Measurements from ENCODE around the gene OR4K15.
"Not testable (repeated sequence)": the region's sequence is repeated elsewhere in the genome, so short reads cannot be mapped to it uniquely, and the experiment has no call there.

OR4K15 gene

GRCh38 chr14:19975291-19975690 is at the start of gene OR4K15:
TSS of gene OR4K15 (plus strand) at chr14:19975591. CDS start at chr14:19975591, 0 bp downstream.
- no peaks in the 10 kb centered on the region for H3K27me3 ChIP-seq (ENCODE audit: control insufficient read depth in 2 of 2, insufficient read depth in 2 of 2, low read length in 2 of 2)
- H3K27ac ChIP-seq (ENCODE audit: low read depth in 2 of 2, low read length in 2 of 2), result no peak within 1 kb of the TSS
- no peaks in the 10 kb centered on the region for H3K9me3 ChIP-seq (ENCODE audit: control insufficient read depth in 2 of 2, low read length in 2 of 2)
- no peak within 1 kb of the TSS for H3K4me3 ChIP-seq (ENCODE audit: low read length in 2 of 2)
- no peak within 1 kb of the TSS for H3K9ac ChIP-seq (ENCODE audit: low read depth in 1 of 2, low read length in 2 of 2)
- no peaks in the 10 kb centered on the region for H3K4me1 ChIP-seq (ENCODE audit: control insufficient read depth in 2 of 2, insufficient read depth in 2 of 2, low read length in 2 of 2)
- no peaks in the 10 kb centered on the region for H3K36me3 ChIP-seq (ENCODE audit: control insufficient read depth in 2 of 2, insufficient read depth in 2 of 2, low read length in 2 of 2)

GRCh38 chr14:19930617-19931016 is 44.8 kb upstream of the OR4K15 start, which contains the start of gene OR4K1:
TSS of gene OR4K1 (plus strand) at chr14:19930917. CDS start at chr14:19935667, 4,750 bp downstream.
- peaks cover 0 to 4% of the 10 kb centered on the region in 2 donors for H3K9me3 ChIP-seq (ENCODE audit: control insufficient read depth in 2 of 2, low read length in 2 of 2)
- no peaks in the 10 kb centered on the region for H3K27me3 ChIP-seq (ENCODE audit: control insufficient read depth in 2 of 2, insufficient read depth in 2 of 2, low read length in 2 of 2)
- H3K9ac ChIP-seq (ENCODE audit: low read depth in 1 of 2, low read length in 2 of 2), result no peak within 1 kb of the TSS
- H3K4me3 ChIP-seq (ENCODE audit: low read length in 2 of 2), result no peak within 1 kb of the TSS
- H3K4me1 ChIP-seq (ENCODE audit: control insufficient read depth in 2 of 2, insufficient read depth in 2 of 2, low read length in 2 of 2), result no peaks in the 10 kb centered on the region
- no peaks in the 10 kb centered on the region for H3K36me3 ChIP-seq (ENCODE audit: control insufficient read depth in 2 of 2, insufficient read depth in 2 of 2, low read length in 2 of 2)
- H3K27ac ChIP-seq (ENCODE audit: low read depth in 2 of 2, low read length in 2 of 2), result no peak within 1 kb of the TSS

DNA sequence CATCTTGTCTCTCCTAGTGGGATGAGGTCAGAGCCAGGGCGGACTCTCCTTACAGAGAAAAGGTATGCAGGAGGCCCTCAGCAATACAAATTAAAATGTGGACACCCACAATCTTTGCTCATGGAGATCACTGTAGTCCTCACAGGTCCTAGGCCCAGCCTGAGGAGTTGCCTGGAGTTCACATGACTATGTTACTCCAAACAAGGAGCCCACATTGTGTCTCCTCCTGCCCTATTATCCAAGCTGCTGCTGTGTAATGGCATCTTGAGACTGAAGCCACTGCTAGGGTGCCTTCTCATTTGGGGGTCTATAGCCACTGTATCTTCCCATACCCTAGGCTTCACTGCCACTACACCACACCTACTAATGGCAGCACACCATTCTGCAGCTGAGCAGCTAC is 33.7 kb upstream of the OR4K15 start:
- H3K27me3 ChIP-seq (ENCODE audit: control insufficient read depth in 2 of 2, insufficient read depth in 2 of 2, low read length in 2 of 2), result no peaks in the 10 kb centered on the region
- no peak overlapping the region for H3K9ac ChIP-seq (ENCODE audit: low read depth in 1 of 2, low read length in 2 of 2)
- H3K4me3 ChIP-seq (ENCODE audit: low read length in 2 of 2), result no peak overlapping the region
- H3K36me3 ChIP-seq (ENCODE audit: control insufficient read depth in 2 of 2, insufficient read depth in 2 of 2, low read length in 2 of 2), result no peaks in the 10 kb centered on the region
- no peak overlapping the region for H3K27ac ChIP-seq (ENCODE audit: low read depth in 2 of 2, low read length in 2 of 2)
- peaks cover 0 to 2% of the 10 kb centered on the region in 2 donors for H3K9me3 ChIP-seq (ENCODE audit: control insufficient read depth in 2 of 2, low read length in 2 of 2)
- no peaks in the 10 kb centered on the region for H3K4me1 ChIP-seq (ENCODE audit: control insufficient read depth in 2 of 2, insufficient read depth in 2 of 2, low read length in 2 of 2)

DNA sequence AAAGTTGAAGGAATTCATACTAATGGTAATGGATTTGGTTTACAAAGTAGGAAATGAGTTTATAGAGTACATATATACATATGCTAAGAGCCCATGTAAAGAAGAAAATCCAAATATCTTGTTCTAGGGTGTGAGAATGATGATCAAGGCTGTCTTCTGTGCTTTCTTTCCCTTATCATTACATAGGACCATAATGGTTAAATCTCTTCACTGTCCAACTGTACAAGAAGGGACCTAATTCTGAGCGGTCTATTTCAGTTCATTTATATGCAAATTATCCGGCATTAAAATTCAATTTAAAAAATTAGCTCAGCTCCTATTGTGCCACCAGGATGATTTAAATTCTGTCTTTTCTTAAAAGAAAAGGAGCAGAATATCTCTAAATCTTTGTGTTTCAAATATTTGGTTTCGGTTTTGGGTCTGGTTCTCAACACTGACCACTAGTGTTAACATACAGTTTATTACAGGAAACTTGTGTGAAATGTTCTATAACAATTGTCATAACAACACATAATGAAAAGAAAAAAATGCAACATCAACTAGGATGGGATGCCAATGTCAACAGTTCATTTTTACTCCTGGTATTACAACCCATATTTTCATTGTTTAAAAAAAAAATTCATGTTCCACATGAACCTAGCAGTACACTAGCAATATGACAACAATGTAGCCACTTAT is 27.8 kb upstream of the OR4K15 start:
- Histone ChIP-seq H3K27ac (ENCODE audit: low read depth in 2 of 2, low read length in 2 of 2) (no peak overlapping the region), H3K4me3 (ENCODE audit: low read length in 2 of 2) (no peak overlapping the region), H3K9me3 (ENCODE audit: control insufficient read depth in 2 of 2, low read length in 2 of 2) (no peaks in the 10 kb centered on the region)

DNA sequence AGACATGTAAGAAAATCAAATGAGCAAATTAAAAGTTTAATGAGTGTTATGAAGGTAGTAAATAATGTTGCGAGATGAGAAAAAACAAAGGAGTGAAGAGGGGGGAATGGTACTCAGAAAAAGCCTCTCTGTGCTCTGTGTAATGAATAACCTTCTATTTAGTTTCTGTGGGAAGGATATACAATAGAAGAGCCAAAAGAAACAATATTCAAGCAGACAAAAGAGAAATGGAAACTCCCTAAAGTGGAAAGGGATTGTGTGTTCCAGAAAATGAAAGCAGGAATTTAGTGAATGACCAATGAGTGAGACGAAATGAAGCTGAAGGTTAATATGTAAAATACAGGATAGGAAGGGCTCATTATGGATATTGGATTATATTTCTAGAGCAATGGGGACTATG is 26.2 kb upstream of the OR4K15 start:
- Histone ChIP-seq H3K4me3 (ENCODE audit: low read length in 2 of 2) (no peak overlapping the region), H3K9ac (ENCODE audit: low read depth in 1 of 2, low read length in 2 of 2) (no peak overlapping the region), H3K4me1 (ENCODE audit: control insufficient read depth in 2 of 2, insufficient read depth in 2 of 2, low read length in 2 of 2) (no peaks in the 10 kb centered on the region), H3K27ac (ENCODE audit: low read depth in 2 of 2, low read length in 2 of 2) (no peak overlapping the region), H3K36me3 (ENCODE audit: control insufficient read depth in 2 of 2, insufficient read depth in 2 of 2, low read length in 2 of 2) (no peaks in the 10 kb centered on the region), H3K9me3 (ENCODE audit: control insufficient read depth in 2 of 2, low read length in 2 of 2) (peaks cover 0 to 4% of the 10 kb centered on the region in 2 donors), H3K27me3 (ENCODE audit: control insufficient read depth in 2 of 2, insufficient read depth in 2 of 2, low read length in 2 of 2) (no peaks in the 10 kb centered on the region)

More for the DNA sequence above, 27.8 kb upstream of the OR4K15 start:
- Histone ChIP-seq H3K36me3 (ENCODE audit: control insufficient read depth in 2 of 2, insufficient read depth in 2 of 2, low read length in 2 of 2) (no peaks in the 10 kb centered on the region), H3K27me3 (ENCODE audit: control insufficient read depth in 2 of 2, insufficient read depth in 2 of 2, low read length in 2 of 2) (no peaks in the 10 kb centered on the region), H3K9ac (ENCODE audit: low read depth in 1 of 2, low read length in 2 of 2) (no peak overlapping the region), H3K4me1 (ENCODE audit: control insufficient read depth in 2 of 2, insufficient read depth in 2 of 2, low read length in 2 of 2) (no peaks in the 10 kb centered on the region)

- H3K9me3 ChIP-seq (ENCODE audit: control insufficient read depth in 2 of 2, low read length in 2 of 2); H3K9ac ChIP-seq (ENCODE audit: low read depth in 1 of 2, low read length in 2 of 2); H3K4me3 ChIP-seq (ENCODE audit: low read length in 2 of 2); H3K27me3 ChIP-seq (ENCODE audit: control insufficient read depth in 2 of 2, insufficient read depth in 2 of 2, low read length in 2 of 2); H3K4me1 ChIP-seq (ENCODE audit: control insufficient read depth in 2 of 2, insufficient read depth in 2 of 2, low read length in 2 of 2); H3K36me3 ChIP-seq (ENCODE audit: control insufficient read depth in 2 of 2, insufficient read depth in 2 of 2, low read length in 2 of 2); H3K27ac ChIP-seq (ENCODE audit: low read depth in 2 of 2, low read length in 2 of 2): not testable (repeated sequence)
Measured at GRCh38 chr14:19969735-19970134, 5.7 kb upstream of the OR4K15 start.

DNA sequence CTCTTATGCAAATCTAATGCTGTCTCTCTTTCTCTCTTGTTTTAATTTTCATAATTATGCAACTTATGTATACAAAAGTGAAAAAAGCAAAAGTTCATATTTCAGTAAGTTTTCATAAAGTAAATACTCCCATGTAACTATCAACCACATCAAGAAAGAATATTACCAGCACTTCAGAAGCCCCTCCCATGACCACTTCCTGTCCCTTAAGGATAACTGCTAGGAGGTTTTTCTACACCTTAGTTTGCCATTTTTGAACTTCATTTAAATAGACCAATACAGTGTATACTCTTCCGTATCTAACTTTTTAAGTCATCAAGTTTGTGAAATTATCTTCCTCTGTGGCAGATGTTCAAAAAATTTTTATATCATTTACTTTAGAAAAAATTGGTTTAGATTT is 547 bp upstream of the OR4K15 start:
- Histone ChIP-seq H3K4me3 (ENCODE audit: low read length in 2 of 2) (no peak overlapping the region), H3K27ac (ENCODE audit: low read depth in 2 of 2, low read length in 2 of 2) (no peak overlapping the region), H3K36me3 (ENCODE audit: control insufficient read depth in 2 of 2, insufficient read depth in 2 of 2, low read length in 2 of 2) (no peaks in the 10 kb centered on the region), H3K9me3 (ENCODE audit: control insufficient read depth in 2 of 2, low read length in 2 of 2) (no peaks in the 10 kb centered on the region), H3K4me1 (ENCODE audit: control insufficient read depth in 2 of 2, insufficient read depth in 2 of 2, low read length in 2 of 2) (no peaks in the 10 kb centered on the region), H3K27me3 (ENCODE audit: control insufficient read depth in 2 of 2, insufficient read depth in 2 of 2, low read length in 2 of 2) (no peaks in the 10 kb centered on the region), H3K9ac (ENCODE audit: low read depth in 1 of 2, low read length in 2 of 2) (no peak overlapping the region)

DNA sequence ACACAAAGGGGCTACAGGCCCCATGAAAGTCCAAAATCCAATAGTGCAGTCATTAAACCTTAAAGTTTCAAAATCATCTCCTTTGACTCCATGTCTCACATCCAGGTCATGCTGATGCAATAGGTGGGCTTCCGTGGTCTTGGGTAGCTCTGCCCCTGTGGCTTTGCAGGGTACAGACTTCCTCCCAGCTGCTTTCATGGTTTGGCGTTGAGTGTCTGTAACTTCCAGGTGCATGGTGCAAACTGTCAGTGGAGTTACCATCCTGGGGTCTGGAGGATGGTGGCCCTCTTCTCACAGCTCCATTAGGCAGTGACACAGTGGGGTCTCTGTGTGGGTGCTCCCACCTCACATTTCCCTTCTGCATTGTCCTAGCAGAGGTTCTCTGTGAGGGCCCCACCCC is 18.0 kb downstream of the OR4K15 start:
- Histone ChIP-seq H3K27me3 (ENCODE audit: control insufficient read depth in 2 of 2, insufficient read depth in 2 of 2, low read length in 2 of 2) (no peaks in the 10 kb centered on the region), H3K4me3 (ENCODE audit: low read length in 2 of 2) (no peak overlapping the region), H3K9me3 (ENCODE audit: control insufficient read depth in 2 of 2, low read length in 2 of 2) (peaks cover 4 to 8% of the 10 kb centered on the region in 2 donors), H3K9ac (ENCODE audit: low read depth in 1 of 2, low read length in 2 of 2) (no peak overlapping the region), H3K36me3 (ENCODE audit: control insufficient read depth in 2 of 2, insufficient read depth in 2 of 2, low read length in 2 of 2) (no peaks in the 10 kb centered on the region), H3K27ac (ENCODE audit: low read depth in 2 of 2, low read length in 2 of 2) (no peak overlapping the region), H3K4me1 (ENCODE audit: control insufficient read depth in 2 of 2, insufficient read depth in 2 of 2, low read length in 2 of 2) (no peaks in the 10 kb centered on the region)

DNA sequence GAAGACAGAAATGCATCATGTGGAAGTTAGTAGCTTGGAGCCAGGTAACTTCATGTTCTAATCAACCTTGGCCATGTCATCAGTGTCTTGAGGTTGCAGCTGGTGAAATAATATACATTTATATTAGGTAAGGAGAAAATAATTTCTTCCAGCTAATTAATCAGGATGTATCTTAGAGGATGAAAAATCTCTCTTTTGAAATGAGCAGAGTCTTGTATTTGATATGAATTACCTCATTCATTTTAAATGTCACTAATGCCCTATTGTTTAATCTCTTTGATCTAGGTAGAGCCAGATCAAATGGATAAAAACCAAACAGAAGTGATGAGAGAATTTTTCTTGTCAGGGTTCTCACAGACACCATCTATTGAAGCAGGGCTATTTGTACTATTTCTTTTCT is 26.5 kb downstream of the OR4K15 start, which contains the start of gene OR4Q2:
Gene OR4Q2, plus strand, starts transcription at position 301 of the 400 bp plus-strand sequence.
- Histone ChIP-seq H3K4me3 (ENCODE audit: low read length in 2 of 2) (no peak within 1 kb of the TSS), H3K27me3 (ENCODE audit: control insufficient read depth in 2 of 2, insufficient read depth in 2 of 2, low read length in 2 of 2) (no peaks in the 10 kb centered on the region), H3K27ac (ENCODE audit: low read depth in 2 of 2, low read length in 2 of 2) (no peak within 1 kb of the TSS), H3K9ac (ENCODE audit: low read depth in 1 of 2, low read length in 2 of 2) (no peak within 1 kb of the TSS), H3K36me3 (ENCODE audit: control insufficient read depth in 2 of 2, insufficient read depth in 2 of 2, low read length in 2 of 2) (no peaks in the 10 kb centered on the region), H3K4me1 (ENCODE audit: control insufficient read depth in 2 of 2, insufficient read depth in 2 of 2, low read length in 2 of 2) (no peaks in the 10 kb centered on the region), H3K9me3 (ENCODE audit: control insufficient read depth in 2 of 2, low read length in 2 of 2) (peaks cover 0 to 2% of the 10 kb centered on the region in 2 donors)

DNA sequence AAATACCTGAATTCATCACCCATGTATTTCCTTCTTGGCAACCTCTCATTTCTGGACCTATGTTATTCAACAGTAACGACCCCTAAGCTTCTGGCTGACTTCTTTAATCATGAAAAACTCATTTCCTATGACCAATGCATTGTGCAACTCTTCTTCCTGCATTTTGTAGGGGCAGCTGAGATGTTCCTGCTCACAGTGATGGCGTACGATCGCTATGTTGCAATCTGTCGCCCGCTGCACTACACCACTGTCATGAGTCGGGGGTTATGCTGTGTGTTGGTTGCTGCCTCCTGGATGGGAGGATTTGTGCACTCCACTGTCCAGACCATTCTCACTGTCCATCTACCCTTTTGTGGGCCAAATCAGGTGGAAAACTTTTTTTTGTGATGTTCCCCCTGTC is 26.9 kb downstream of the OR4K15 start:
- Histone ChIP-seq H3K27me3 (ENCODE audit: control insufficient read depth in 2 of 2, insufficient read depth in 2 of 2, low read length in 2 of 2) (no peaks in the 10 kb centered on the region), H3K9me3 (ENCODE audit: control insufficient read depth in 2 of 2, low read length in 2 of 2) (peaks cover 0 to 2% of the 10 kb centered on the region in 2 donors), H3K4me3 (ENCODE audit: low read length in 2 of 2) (no peak overlapping the region), H3K9ac (ENCODE audit: low read depth in 1 of 2, low read length in 2 of 2) (no peak overlapping the region), H3K27ac (ENCODE audit: low read depth in 2 of 2, low read length in 2 of 2) (no peak overlapping the region), H3K36me3 (ENCODE audit: control insufficient read depth in 2 of 2, insufficient read depth in 2 of 2, low read length in 2 of 2) (no peaks in the 10 kb centered on the region), H3K4me1 (ENCODE audit: control insufficient read depth in 2 of 2, insufficient read depth in 2 of 2, low read length in 2 of 2) (no peaks in the 10 kb centered on the region)

Data from mucosa of rectum (tissue), 2 donors.